GM19238 (cell line): ENCODE measurements around the gene PRKRA.
"Not testable (repeated sequence)": the region's sequence is repeated elsewhere in the genome, so short reads cannot be mapped to it uniquely, and the experiment has no call there.

ENCODE experiments used
- DNase-seq: peaks from one replicate; pipeline ENCODE4 v3.0.0; 2011; ENCODE audit warnings: low spot score; ENCODE audit not compliant: insufficient read length

Gene PRKRA

GRCh38 chr2:178414266-178415247 lies 36.4 kb downstream of the PRKRA start:
- DNase-seq = peak; percentile 42

- DNase-seq = peak; percentile 37
These were observed 37.3 kb downstream of the PRKRA start for GRCh38 chr2:178413472-178414265.

DNA sequence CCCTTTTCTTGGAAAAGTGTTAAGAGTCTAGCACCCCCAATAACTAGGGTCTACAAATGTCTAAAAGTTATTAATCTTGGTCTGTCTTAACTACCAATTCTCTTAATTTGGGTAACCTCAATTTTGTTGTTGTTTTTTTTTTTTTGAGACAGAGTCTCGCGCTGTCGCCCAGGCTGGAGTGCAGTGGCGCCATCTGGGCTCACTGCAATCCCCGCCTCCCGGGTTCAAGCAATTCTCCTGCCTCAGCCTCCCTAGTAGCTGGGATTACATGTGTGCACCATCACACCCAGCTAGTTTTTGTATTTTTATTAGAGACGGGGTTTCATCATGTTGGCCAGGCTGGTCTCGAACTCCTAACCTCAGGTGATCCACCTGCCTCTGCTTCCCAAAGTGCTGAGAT lies 38.5 kb downstream of the PRKRA start:
- DNase-seq = not testable (repeated sequence)

DNA sequence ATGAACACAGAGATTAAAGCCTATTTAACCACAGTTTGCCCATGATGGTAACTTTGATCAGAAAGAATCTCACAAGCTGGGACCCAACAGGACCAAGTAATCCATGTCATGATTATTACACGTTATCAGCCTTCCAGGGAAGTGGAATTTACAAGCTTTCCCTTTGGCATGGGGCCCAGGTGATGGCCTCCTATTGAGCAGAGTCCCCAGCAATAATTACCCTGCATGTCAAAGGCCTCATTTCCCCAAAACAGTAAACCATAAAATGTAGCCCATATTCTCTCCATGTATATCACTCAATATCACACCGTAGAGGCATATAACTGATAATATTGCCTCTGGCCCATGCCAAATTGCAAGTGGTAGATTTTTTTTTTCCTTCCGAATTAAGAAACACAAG lies 38.9 kb downstream of the PRKRA start:
- DNase-seq = no peak

DNA sequence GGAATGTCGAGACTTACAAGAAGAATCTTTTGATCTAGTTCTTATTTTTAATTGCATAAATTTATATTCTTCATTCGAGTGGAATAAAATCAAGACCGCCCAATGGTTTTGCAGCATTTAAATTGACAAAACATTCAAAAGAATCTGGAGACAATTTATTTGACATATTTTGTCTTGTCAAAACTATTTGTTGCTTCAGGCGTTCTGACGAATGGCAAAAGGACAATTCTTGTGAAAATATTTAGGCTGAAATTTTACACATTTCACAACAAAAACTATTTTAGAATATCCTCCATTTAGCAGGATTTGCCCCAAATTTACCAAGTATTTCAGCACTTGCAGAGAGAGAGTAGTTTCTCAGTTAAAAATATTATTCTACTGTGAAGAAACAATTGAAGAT lies 41.7 kb downstream of the PRKRA start:
- no peak for DNase-seq

DNA sequence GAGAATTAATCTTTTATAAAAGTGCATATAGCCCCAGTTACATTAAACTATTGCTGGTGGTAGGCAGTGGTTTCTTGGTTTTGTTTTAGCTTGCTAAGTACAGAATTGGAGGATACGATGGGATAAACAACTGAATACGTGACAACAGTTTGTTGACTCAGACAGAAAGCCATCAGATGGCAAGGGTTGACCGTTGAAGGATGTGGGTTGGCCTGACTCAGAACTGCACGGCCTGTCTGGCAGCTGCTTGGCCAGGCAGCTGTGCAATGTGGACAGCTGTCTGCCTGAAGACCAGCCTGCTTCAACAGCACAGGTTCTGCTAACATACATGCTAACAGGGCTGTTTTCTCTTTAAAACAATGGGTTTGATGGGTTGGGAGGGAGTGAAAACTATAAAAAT lies 46.6 kb downstream of the PRKRA start:
- DNase-seq = peak; percentile 57

GRCh38 chr2:178403671-178404306 lies 47.2 kb downstream of the PRKRA start:
- no peak for DNase-seq

DNA sequence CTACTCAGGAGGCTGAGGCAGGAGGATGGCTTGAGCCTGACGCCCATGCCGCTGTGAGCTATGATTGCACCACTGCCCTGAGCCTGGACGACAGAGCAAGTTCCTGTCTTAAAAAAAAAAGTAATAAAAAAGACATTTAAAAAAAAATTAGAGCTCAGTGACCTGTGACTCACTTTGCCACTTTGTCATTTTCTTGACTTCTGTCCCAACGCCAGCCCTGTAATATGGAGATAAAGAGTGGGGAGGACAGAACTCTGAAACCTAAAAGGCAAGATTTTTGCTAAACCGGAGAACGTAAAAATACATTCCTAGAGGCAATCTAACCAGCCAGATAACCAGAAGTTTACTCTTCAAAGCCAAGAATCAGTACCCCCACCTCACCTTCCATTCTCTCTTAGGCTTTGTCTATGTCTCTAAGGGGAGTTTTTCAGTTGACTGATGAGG lies 49.0 kb downstream of the PRKRA start:
- no peak for DNase-seq

- DNase-seq = no peak
These were observed 53.9 kb downstream of the PRKRA start for GRCh38 chr2:178397002-178397605.

- DNase-seq = no peak
These were observed 54.9 kb downstream of the PRKRA start for GRCh38 chr2:178395941-178396570.

DNA sequence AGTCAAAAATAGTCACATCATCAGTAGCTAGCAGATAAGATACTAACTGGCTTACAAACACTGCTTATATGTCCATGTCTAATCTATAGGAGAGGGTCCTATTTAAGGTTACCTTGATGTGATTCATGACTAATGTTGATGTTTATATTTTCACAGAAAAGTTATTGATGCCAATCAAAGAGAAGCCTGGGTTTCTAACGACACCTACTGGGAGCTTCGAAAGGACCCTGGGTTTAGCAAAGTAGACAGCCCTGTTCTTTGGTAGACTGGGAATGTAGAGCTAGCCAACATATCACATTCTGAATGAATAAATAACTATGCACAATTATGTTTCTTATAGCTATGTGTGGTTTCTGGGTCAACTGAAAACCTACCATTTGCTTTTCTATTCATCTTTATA lies 55.7 kb downstream of the PRKRA start:
- DNase-seq = no peak

DNA sequence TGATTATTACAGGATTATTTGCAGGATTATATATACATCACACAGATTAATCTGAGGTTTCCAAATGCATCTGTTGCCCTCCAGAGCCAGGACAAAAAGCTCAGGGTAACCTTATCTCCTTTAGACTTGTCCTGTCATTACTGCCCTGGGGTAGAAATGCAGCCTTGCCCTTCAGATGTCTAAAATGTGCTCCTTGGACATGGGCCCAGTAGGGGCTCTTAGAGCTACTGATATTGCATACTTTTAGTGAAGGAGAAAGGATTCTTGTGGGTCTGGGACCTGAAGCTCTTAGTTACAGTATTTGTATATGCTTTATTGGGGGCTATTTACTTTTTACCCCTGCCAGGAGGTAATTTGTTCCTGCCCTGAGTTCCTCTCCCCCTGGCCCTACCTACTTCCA lies 56.1 kb downstream of the PRKRA start:
- no peak for DNase-seq

DNA sequence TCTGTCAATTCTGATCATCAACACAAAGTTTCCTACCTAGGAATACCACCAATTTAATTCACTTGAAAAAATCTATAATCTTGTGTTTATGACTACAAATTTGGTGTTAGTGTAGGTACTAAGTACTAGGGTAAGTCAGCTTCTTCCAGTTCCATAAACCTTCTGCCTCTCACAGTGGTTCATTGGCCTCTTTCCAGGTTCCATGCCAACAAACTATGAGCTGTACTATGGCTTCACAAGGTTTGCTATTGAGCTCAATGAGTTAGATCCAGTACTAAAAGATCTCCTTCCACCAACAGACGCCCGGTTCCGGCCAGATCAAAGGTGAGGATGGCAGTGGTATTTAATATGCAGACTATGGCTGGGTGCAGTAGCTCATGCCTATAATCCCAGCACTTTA lies 58.8 kb downstream of the PRKRA start:
- DNase-seq = no peak

DNA sequence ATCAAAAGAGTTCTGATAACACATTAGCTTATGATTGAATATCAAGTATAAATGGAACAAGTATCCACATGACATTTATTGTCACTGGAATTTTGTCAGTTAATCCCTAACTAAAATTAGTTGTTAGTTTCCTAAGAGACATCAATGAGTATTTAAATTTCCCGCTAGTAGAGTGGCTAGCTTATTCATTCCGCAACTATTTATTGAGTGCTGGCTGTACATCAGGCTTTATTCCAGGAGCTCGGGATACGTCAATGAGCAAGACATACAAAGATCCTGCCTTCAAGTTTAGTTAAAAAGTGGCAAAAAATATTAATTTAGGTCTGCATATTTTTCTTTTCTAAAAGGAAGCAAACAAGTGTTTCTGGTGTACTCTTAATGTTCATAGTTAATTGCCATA lies 59.3 kb downstream of the PRKRA start:
- no peak for DNase-seq

- no peak for DNase-seq
These were observed 62.7 kb downstream of the PRKRA start for GRCh38 chr2:178388287-178388686.

- no peak for DNase-seq
These were observed 63.9 kb downstream of the PRKRA start for GRCh38 chr2:178386986-178387597.

- no peak for DNase-seq
These were observed 65.3 kb downstream of the PRKRA start for GRCh38 chr2:178385595-178386148.

- DNase-seq = no peak
These were observed 67.3 kb downstream of the PRKRA start for GRCh38 chr2:178383718-178384117.
